Measurements from ENCODE around the gene ACVR1B. TPM values are rescaled to one million over a fixed set of nuclear protein-coding genes. Genes with fewer than 3 reads are reported as not detected.

Gene ACVR1B
- total and polyA plus RNA-seq, 9 of the 15 experiments (the other 6 are each of a cell fraction or from before 2014, with no cell fraction given) = 0.97 to 15.1 (median 6.8) TPM

DNA sequence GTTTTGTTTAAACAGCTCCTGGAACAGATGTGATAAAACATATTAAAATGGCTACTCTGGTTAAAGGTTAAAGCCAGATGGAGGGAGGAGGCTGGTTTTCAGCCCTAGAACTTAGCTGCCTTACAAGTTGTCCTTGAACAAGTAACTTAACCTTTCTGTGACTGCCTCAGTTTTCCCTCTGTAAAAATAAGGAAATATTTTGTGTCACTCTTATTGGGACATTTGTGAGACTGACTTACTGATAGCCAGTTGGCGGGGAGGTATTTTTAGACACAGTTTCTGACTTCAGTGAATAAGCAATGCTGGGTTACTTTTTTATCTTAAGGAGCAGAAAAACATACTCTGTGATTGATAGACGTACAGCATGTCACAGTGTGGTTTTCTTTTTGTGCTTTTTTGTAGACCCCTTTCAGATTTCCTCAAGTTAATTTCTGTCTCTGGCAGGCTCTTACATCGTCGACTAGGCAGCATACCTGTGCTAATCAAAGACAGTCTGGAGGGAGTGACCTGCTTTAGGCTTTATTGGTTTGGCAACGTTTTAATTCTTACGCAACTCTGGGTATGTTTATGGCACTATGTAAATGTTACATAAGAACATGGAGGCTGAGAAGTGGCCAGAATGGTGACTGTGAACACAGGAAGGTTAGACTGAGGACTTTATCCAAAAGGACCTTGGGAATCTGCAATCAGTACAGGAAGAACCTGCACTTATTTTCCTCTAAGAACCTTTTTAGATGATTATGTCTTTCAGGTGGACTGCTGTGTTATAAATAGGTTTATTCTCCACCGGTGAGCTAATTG is 3.3 kb downstream of the ACVR1B start (continued):
- TF ChIP-seq CBX8 (IDR thresholded peaks at IDR 0.05; ENCODE audit: borderline replicate concordance, extremely low read depth, low read depth, low read length, poor library complexity, severe bottlenecking) (no peak), ZNF431 (CRISPR knock-in tag; IDR thresholded peaks at IDR 0.05) (no peak), PHTF2 (CRISPR knock-in tag; IDR thresholded peaks at IDR 0.05) (no peak), HDAC2 (IDR thresholded peaks at IDR 0.05) (peak; percentile 66), ZNF311 (CRISPR knock-in tag; IDR thresholded peaks at IDR 0.05) (no peak), MYBL2 (IDR thresholded peaks at IDR 0.05; ENCODE audit: low read depth) (no peak), MYBL2 (CRISPR knock-in tag; IDR thresholded peaks at IDR 0.05; ENCODE audit: borderline replicate concordance) (no peak), CBX2 (IDR thresholded peaks at IDR 0.05; ENCODE audit: insufficient read depth, low read length, poor library complexity, severe bottlenecking) (no peak), HDAC6 (IDR thresholded peaks at IDR 0.05; ENCODE audit: low read depth, low read length) (no peak), NONO (IDR thresholded peaks at IDR 0.05; ENCODE audit: low read depth in 2 of 2, low read length in 1 of 2) (no peak)
- TF ChIP-seq, protein P1, sequence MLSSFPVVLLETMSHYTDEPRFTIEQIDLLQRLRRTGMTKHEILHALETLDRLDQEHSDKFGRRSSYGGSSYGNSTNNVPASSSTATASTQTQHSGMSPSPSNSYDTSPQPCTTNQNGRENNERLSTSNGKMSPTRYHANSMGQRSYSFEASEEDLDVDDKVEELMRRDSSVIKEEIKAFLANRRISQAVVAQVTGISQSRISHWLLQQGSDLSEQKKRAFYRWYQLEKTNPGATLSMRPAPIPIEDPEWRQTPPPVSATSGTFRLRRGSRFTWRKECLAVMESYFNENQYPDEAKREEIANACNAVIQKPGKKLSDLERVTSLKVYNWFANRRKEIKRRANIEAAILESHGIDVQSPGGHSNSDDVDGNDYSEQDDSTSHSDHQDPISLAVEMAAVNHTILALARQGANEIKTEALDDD (IDR thresholded peaks at IDR 0.05) = peak; percentile 85; the same call in 1 of the 2 replicates
- TF ChIP-seq, protein P2, sequence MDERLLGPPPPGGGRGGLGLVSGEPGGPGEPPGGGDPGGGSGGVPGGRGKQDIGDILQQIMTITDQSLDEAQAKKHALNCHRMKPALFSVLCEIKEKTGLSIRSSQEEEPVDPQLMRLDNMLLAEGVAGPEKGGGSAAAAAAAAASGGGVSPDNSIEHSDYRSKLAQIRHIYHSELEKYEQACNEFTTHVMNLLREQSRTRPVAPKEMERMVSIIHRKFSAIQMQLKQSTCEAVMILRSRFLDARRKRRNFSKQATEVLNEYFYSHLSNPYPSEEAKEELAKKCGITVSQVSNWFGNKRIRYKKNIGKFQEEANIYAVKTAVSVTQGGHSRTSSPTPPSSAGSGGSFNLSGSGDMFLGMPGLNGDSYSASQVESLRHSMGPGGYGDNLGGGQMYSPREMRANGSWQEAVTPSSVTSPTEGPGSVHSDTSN (CRISPR knock-in tag; IDR thresholded peaks at IDR 0.05; ENCODE audit: low read depth) = no peak
- TF ChIP-seq, protein P2 (tag; conservative IDR thresholded peaks at IDR 0.05; ENCODE audit: low read depth) = peak; percentile 88
- TF ChIP-seq, protein P3, sequence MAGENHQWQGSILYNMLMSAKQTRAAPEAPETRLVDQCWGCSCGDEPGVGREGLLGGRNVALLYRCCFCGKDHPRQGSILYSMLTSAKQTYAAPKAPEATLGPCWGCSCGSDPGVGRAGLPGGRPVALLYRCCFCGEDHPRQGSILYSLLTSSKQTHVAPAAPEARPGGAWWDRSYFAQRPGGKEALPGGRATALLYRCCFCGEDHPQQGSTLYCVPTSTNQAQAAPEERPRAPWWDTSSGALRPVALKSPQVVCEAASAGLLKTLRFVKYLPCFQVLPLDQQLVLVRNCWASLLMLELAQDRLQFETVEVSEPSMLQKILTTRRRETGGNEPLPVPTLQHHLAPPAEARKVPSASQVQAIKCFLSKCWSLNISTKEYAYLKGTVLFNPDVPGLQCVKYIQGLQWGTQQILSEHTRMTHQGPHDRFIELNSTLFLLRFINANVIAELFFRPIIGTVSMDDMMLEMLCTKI (IDR thresholded peaks at IDR 0.05; ENCODE audit: partially characterized antibody) = no peak
- TF ChIP-seq, protein P4, sequence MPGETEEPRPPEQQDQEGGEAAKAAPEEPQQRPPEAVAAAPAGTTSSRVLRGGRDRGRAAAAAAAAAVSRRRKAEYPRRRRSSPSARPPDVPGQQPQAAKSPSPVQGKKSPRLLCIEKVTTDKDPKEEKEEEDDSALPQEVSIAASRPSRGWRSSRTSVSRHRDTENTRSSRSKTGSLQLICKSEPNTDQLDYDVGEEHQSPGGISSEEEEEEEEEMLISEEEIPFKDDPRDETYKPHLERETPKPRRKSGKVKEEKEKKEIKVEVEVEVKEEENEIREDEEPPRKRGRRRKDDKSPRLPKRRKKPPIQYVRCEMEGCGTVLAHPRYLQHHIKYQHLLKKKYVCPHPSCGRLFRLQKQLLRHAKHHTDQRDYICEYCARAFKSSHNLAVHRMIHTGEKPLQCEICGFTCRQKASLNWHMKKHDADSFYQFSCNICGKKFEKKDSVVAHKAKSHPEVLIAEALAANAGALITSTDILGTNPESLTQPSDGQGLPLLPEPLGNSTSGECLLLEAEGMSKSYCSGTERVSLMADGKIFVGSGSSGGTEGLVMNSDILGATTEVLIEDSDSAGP (CRISPR knock-in tag; IDR thresholded peaks at IDR 0.05) = no peak
- TF ChIP-seq, protein P5, sequence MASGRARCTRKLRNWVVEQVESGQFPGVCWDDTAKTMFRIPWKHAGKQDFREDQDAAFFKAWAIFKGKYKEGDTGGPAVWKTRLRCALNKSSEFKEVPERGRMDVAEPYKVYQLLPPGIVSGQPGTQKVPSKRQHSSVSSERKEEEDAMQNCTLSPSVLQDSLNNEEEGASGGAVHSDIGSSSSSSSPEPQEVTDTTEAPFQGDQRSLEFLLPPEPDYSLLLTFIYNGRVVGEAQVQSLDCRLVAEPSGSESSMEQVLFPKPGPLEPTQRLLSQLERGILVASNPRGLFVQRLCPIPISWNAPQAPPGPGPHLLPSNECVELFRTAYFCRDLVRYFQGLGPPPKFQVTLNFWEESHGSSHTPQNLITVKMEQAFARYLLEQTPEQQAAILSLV (tag; IDR thresholded peaks at IDR 0.05) = no peak
